Kidney (tissue), 14 donors: ENCODE data around the gene CD72. TPM values are rescaled to one million over a fixed set of nuclear protein-coding genes. Genes with fewer than 3 reads are reported as not detected.
A peak's percentile ranks its signal among the peaks of the same experiment; 100 is the strongest.

Experiments
- DNase-seq, 5 donors: peaks; one replicate each; pipeline ENCODE4 v3.0.0-alpha.2; 2013 to 2020
- FAIRE-seq: peaks from 2 replicates; lab custom pipeline; 2012; peaks lifted over from hg19 to GRCh38; lab: Jason Lieb, UNC
- H3K27ac ChIP-seq, 2 donors: one replicate each; pipeline ENCODE4 v1.7.0; 2013; ENCODE audit warnings: low read depth in 2 of 2, low read length in 2 of 2, inconsistent platforms in 1 of 2
- H3K27me3 ChIP-seq: one replicate; pipeline ENCODE4 v1.7.1; 2013; ENCODE audit warnings: low read length, inconsistent platforms; ENCODE audit not compliant: control insufficient read depth, insufficient read depth
- H3K36me3 ChIP-seq, 3 donors: one replicate each; pipeline versions ENCODE4 v1.7.0 to v1.7.1; 2013; ENCODE audit warnings: low read length in 3 of 3, control low read depth in 1 of 3, inconsistent platforms in 1 of 3; ENCODE audit not compliant: insufficient read depth in 3 of 3, control insufficient read depth in 2 of 3
- H3K4me1 ChIP-seq, 3 donors: one replicate each; pipeline versions ENCODE4 v1.7.0 to v1.7.1; 2013; ENCODE audit warnings: low read length in 3 of 3, inconsistent platforms in 1 of 3, low read depth in 1 of 3; ENCODE audit not compliant: control insufficient read depth in 2 of 3, insufficient read depth in 2 of 3
- H3K4me3 ChIP-seq, 3 donors: one replicate each; pipeline versions ENCODE4 v1.7.0 to v1.8.1; 2013; ENCODE audit warnings: low read length in 3 of 3, control low read depth in 1 of 3, inconsistent platforms in 1 of 3
- H3K9ac ChIP-seq, 3 donors: one replicate each; pipeline versions ENCODE4 v1.7.0 to v1.7.1; 2013; ENCODE audit warnings: low read length in 3 of 3, control low read depth in 1 of 3, inconsistent platforms in 1 of 3
- H3K9me3 ChIP-seq, 3 donors: one replicate each; pipeline versions ENCODE4 v1.7.0 to v1.7.1; 2013; ENCODE audit warnings: low read length in 3 of 3, control low read depth in 1 of 3, inconsistent platforms in 1 of 3; ENCODE audit not compliant: control insufficient read depth in 2 of 3, insufficient read depth in 1 of 3
- CTCF ChIP-seq: IDR thresholded peaks from 3 replicates; pipeline ENCODE4 v1.5.1; 2012; ENCODE audit warnings: mild to moderate bottlenecking, moderate library complexity, borderline replicate concordance; ENCODE audit not compliant: insufficient read depth; ENCODE audit errors: extremely low read depth
- intact Hi-C: fragments of 100-400 bp; cut with DNase I; formaldehyde crosslinking; loops from one replicate; pipeline ENCODE4 v1.11.1; 2022
- microRNA-seq: library from miRNA; unstranded; fragments of <30 nt; microRNA quantifications from one replicate; pipeline ENCODE4 v1.2.0, GENCODE V29; 2020
- polyA plus RNA-seq: library from polyadenylated mRNA; stranded (reverse); fragments of 350-450 nt; fragmentation: Illumina TruSeq; extraction: RNeasy Lipid Tissue Mini Kit (QIAGEN cat#74804); gene quantifications from one replicate; pipeline ENCODE4 v1.2.3, GENCODE V29; 2014; ENCODE audit warnings: low read depth, low replicate concordance; ENCODE audit not compliant: insufficient read depth
- total RNA-seq: library from RNA; stranded (reverse); fragmentation: NEBNext Ultra II Directional; extraction: Animal tissue kit (Norgen Biotek cat#: 25700); gene quantifications from one replicate; pipeline ENCODE4 v1.2.1, GENCODE V29; 2021
- donor health status: control.
- donor health status: control.
- donor health status: control.
- donor health status: control.
- donor health status: control.
- donor health status: DM: yes; HTN: yes; CAD: no.
- donor health status: Normal renal cell carcinoma (clear cell type).

Gene CD72
- total and polyA plus RNA-seq, 2 donors from 2014 or later, result 2.3 to 7.1 TPM

- Histone ChIP-seq H3K4me3 (peak overlapping the region in 1 of 3 donors; percentile 56), H3K27ac (peak overlapping the region; percentile 16 to 45), H3K36me3 (peaks cover 0 to 10% (median 7%) of the 10 kb centered on the region in 3 donors), H3K27me3 (no peaks in the 10 kb centered on the region), H3K9me3 (no peaks in the 10 kb centered on the region), H3K9ac (peak overlapping the region in 1 of 3 donors; percentile 54), H3K4me1 (peaks cover 0 to 14% (median 8%) of the 10 kb centered on the region in 3 donors)
- peak in 1 of 5 donors; percentile 16 for DNase-seq
- no peak for FAIRE-seq
- no peak for TF ChIP-seq CTCF
- intact Hi-C loops, result no loop called here
Observed at GRCh38 chr9:35562895-35563780, 55.1 kb downstream of the CD72 start.

GRCh38 chr9:35561468-35562261 is 56.5 kb downstream of the CD72 start:
- FAIRE-seq (no peak), DNase-seq (no peak)
- H3K4me1 ChIP-seq, result peaks cover 0 to 17% (median 17%) of the 10 kb centered on the region in 3 donors
- TF ChIP-seq CTCF, result no peak
- H3K27ac ChIP-seq, result no peak overlapping the region
- H3K27me3 ChIP-seq, result no peaks in the 10 kb centered on the region
- H3K9me3 ChIP-seq, result no peaks in the 10 kb centered on the region
- peaks cover 0 to 16% (median 13%) of the 10 kb centered on the region in 3 donors for H3K36me3 ChIP-seq
- H3K9ac ChIP-seq, result no peak overlapping the region
- intact Hi-C loops, result no loop called here
- no peak overlapping the region for H3K4me3 ChIP-seq

GRCh38 chr9:35560625-35561337 is 57.4 kb downstream of the CD72 start:
- Histone ChIP-seq H3K27me3 (no peaks in the 10 kb centered on the region), H3K9ac (no peak overlapping the region), H3K36me3 (peaks cover 0 to 23% (median 18%) of the 10 kb centered on the region in 3 donors), H3K4me1 (peaks cover 0 to 20% (median 17%) of the 10 kb centered on the region in 3 donors), H3K27ac (no peak overlapping the region), H3K9me3 (no peaks in the 10 kb centered on the region), H3K4me3 (no peak overlapping the region)
- no peak for FAIRE-seq
- intact Hi-C loops, result no loop called here
- no peak for TF ChIP-seq CTCF
- no peak for DNase-seq

Small RNAs within 50 kb of the gene (microRNA-seq; reads per million reads assigned to microRNA genes)
- 1.7 reads per million for gene MIR4667

Other genes starting within 250 kb of the CD72 start
- 27.3 TPM for gene RUSC2, start 128.3 kb downstream of the CD72 start, total RNA-seq
- 13.4 TPM for gene RUSC2, start 128.3 kb downstream of the CD72 start, polyA plus RNA-seq
- gene TESK1, start 13.2 kb downstream of the CD72 start, total RNA-seq, result 35.8 TPM
- 34.6 TPM for gene TESK1, start 13.2 kb downstream of the CD72 start, polyA plus RNA-seq
- gene SIT1, start 32.5 kb upstream of the CD72 start, total RNA-seq, result 3.1 TPM
- gene SIT1, start 32.5 kb upstream of the CD72 start, polyA plus RNA-seq, result 0.32 TPM
- gene RMRP, start 39.6 kb upstream of the CD72 start, total RNA-seq, result 36,256 TPM
- gene RMRP, start 39.6 kb upstream of the CD72 start, polyA plus RNA-seq, result not detected
- gene CCDC107, start 39.9 kb upstream of the CD72 start, total RNA-seq, result 26.8 TPM
- 52.3 TPM for gene CCDC107, start 39.9 kb upstream of the CD72 start, polyA plus RNA-seq
- gene ARHGEF39, start 46.8 kb upstream of the CD72 start, total RNA-seq, result 0.72 TPM
- 0.17 TPM for gene ARHGEF39, start 46.8 kb upstream of the CD72 start, polyA plus RNA-seq
- gene CA9, start 55.5 kb upstream of the CD72 start, total RNA-seq, result 0.85 TPM
- gene CA9, start 55.5 kb upstream of the CD72 start, polyA plus RNA-seq, result 0.67 TPM
- 218 TPM for gene TPM2, start 71.5 kb upstream of the CD72 start, total RNA-seq
- 287 TPM for gene TPM2, start 71.5 kb upstream of the CD72 start, polyA plus RNA-seq
- gene TLN1, start 113.8 kb upstream of the CD72 start, total RNA-seq, result 376 TPM
- gene TLN1, start 113.8 kb upstream of the CD72 start, polyA plus RNA-seq, result 71.7 TPM
- 40.5 TPM for gene CREB3, start 114.3 kb upstream of the CD72 start, total RNA-seq
- gene CREB3, start 114.3 kb upstream of the CD72 start, polyA plus RNA-seq, result 52.0 TPM
- 93.2 TPM for gene GBA2, start 130.8 kb upstream of the CD72 start, total RNA-seq
- 83.2 TPM for gene GBA2, start 130.8 kb upstream of the CD72 start, polyA plus RNA-seq
- 39.2 TPM for gene RGP1, start 130.9 kb upstream of the CD72 start, total RNA-seq
- 11.0 TPM for gene RGP1, start 130.9 kb upstream of the CD72 start, polyA plus RNA-seq
- gene MSMP, start 135.9 kb upstream of the CD72 start, total RNA-seq, result 0.47 TPM
- gene MSMP, start 135.9 kb upstream of the CD72 start, polyA plus RNA-seq, result not detected
- gene NPR2, start 173.2 kb upstream of the CD72 start, total RNA-seq, result 17.0 TPM
- gene NPR2, start 173.2 kb upstream of the CD72 start, polyA plus RNA-seq, result 11.4 TPM
- 6.1 TPM for gene SPAG8, start 193.8 kb upstream of the CD72 start, total RNA-seq
- 2.4 TPM for gene SPAG8, start 193.8 kb upstream of the CD72 start, polyA plus RNA-seq
- 55.1 TPM for gene HINT2, start 196.6 kb upstream of the CD72 start, total RNA-seq
- gene HINT2, start 196.6 kb upstream of the CD72 start, polyA plus RNA-seq, result 307 TPM
- gene FAM221B, start 210.3 kb upstream of the CD72 start, total RNA-seq, result not detected
- not detected for gene FAM221B, start 210.3 kb upstream of the CD72 start, polyA plus RNA-seq
- 18.3 TPM for gene TMEM8B, start 210.8 kb upstream of the CD72 start, total RNA-seq
- gene TMEM8B, start 210.8 kb upstream of the CD72 start, polyA plus RNA-seq, result 17.6 TPM